ENCODE results near the gene PRKCA. TPM values are rescaled to one million over a fixed set of nuclear protein-coding genes. Genes with fewer than 3 reads are reported as not detected.
A peak's percentile ranks its signal among the peaks of the same experiment; 100 is the strongest.

Gene PRKCA
- total RNA-seq, 1 experiment from 2014 or later = 29.5 TPM

DNA sequence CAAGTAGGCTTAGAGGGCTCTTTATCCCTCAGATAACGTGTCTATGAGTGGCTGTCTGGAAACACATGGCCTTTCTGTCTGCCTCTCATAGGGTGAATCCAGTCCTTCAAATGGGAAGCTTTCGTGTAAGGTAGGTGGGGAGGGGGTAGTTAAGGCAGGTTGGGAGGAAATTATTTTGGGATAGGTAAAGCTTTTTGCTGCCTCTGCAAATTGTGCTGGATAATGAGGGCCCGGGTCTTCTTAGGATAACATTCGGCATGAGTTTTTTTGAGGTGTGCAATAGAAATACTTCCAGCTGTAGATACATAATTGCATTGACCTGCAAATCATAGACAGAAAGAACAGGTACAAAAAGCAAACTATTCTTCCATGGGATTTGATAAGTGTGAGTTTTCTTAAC is 189.7 kb downstream of the PRKCA start:
- TF ChIP-seq, protein P1, sequence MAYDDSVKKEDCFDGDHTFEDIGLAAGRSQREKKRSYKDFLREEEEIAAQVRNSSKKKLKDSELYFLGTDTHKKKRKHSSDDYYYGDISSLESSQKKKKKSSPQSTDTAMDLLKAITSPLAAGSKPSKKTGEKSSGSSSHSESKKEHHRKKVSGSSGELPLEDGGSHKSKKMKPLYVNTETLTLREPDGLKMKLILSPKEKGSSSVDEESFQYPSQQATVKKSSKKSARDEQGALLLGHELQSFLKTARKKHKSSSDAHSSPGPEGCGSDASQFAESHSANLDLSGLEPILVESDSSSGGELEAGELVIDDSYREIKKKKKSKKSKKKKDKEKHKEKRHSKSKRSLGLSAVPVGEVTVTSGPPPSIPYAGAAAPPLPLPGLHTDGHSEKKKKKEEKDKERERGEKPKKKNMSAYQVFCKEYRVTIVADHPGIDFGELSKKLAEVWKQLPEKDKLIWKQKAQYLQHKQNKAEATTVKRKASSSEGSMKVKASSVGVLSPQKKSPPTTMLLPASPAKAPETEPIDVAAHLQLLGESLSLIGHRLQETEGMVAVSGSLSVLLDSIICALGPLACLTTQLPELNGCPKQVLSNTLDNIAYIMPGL (CRISPR knock-in tag; IDR thresholded peaks at IDR 0.05) = no peak
- TF ChIP-seq CREM (CRISPR knock-in tag; IDR thresholded peaks at IDR 0.05) (no peak), RELA (CRISPR knock-in tag; IDR thresholded peaks at IDR 0.05; ENCODE audit: borderline replicate concordance) (no peak), HMGA2 (CRISPR knock-in tag; IDR thresholded peaks at IDR 0.05) (no peak), ZNF232 (CRISPR knock-in tag; IDR thresholded peaks at IDR 0.05) (no peak), ZBTB21 (CRISPR knock-in tag; IDR thresholded peaks at IDR 0.05; ENCODE audit: borderline replicate concordance) (no peak), TCF7 (CRISPR knock-in tag; IDR thresholded peaks at IDR 0.05; ENCODE audit: low read depth) (no peak), MYBL2 (CRISPR knock-in tag; IDR thresholded peaks at IDR 0.05) (no peak), TP53 (CRISPR knock-in tag; IDR thresholded peaks at IDR 0.05) (no peak), CREB1 (CRISPR knock-in tag; IDR thresholded peaks at IDR 0.05) (no peak), ZNF671 (CRISPR knock-in tag; IDR thresholded peaks at IDR 0.05) (no peak), JAZF1 (CRISPR knock-in tag; IDR thresholded peaks at IDR 0.05) (no peak)
- TF ChIP-seq, protein P2, sequence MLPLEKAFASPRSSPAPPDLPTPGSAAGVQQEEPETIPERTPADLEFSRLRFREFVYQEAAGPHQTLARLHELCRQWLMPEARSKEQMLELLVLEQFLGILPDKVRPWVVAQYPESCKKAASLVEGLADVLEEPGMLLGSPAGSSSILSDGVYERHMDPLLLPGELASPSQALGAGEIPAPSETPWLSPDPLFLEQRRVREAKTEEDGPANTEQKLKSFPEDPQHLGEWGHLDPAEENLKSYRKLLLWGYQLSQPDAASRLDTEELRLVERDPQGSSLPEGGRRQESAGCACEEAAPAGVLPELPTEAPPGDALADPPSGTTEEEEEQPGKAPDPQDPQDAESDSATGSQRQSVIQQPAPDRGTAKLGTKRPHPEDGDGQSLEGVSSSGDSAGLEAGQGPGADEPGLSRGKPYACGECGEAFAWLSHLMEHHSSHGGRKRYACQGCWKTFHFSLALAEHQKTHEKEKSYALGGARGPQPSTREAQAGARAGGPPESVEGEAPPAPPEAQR (CRISPR knock-in tag; IDR thresholded peaks at IDR 0.05) = no peak
- TF ChIP-seq, protein P3, sequence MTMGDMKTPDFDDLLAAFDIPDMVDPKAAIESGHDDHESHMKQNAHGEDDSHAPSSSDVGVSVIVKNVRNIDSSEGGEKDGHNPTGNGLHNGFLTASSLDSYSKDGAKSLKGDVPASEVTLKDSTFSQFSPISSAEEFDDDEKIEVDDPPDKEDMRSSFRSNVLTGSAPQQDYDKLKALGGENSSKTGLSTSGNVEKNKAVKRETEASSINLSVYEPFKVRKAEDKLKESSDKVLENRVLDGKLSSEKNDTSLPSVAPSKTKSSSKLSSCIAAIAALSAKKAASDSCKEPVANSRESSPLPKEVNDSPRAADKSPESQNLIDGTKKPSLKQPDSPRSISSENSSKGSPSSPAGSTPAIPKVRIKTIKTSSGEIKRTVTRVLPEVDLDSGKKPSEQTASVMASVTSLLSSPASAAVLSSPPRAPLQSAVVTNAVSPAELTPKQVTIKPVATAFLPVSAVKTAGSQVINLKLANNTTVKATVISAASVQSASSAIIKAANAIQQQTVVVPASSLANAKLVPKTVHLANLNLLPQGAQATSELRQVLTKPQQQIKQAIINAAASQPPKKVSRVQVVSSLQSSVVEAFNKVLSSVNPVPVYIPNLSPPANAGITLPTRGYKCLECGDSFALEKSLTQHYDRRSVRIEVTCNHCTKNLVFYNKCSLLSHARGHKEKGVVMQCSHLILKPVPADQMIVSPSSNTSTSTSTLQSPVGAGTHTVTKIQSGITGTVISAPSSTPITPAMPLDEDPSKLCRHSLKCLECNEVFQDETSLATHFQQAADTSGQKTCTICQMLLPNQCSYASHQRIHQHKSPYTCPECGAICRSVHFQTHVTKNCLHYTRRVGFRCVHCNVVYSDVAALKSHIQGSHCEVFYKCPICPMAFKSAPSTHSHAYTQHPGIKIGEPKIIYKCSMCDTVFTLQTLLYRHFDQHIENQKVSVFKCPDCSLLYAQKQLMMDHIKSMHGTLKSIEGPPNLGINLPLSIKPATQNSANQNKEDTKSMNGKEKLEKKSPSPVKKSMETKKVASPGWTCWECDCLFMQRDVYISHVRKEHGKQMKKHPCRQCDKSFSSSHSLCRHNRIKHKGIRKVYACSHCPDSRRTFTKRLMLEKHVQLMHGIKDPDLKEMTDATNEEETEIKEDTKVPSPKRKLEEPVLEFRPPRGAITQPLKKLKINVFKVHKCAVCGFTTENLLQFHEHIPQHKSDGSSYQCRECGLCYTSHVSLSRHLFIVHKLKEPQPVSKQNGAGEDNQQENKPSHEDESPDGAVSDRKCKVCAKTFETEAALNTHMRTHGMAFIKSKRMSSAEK (CRISPR knock-in tag; IDR thresholded peaks at IDR 0.05; ENCODE audit: borderline replicate concordance) = no peak
- TF ChIP-seq, protein P4, sequence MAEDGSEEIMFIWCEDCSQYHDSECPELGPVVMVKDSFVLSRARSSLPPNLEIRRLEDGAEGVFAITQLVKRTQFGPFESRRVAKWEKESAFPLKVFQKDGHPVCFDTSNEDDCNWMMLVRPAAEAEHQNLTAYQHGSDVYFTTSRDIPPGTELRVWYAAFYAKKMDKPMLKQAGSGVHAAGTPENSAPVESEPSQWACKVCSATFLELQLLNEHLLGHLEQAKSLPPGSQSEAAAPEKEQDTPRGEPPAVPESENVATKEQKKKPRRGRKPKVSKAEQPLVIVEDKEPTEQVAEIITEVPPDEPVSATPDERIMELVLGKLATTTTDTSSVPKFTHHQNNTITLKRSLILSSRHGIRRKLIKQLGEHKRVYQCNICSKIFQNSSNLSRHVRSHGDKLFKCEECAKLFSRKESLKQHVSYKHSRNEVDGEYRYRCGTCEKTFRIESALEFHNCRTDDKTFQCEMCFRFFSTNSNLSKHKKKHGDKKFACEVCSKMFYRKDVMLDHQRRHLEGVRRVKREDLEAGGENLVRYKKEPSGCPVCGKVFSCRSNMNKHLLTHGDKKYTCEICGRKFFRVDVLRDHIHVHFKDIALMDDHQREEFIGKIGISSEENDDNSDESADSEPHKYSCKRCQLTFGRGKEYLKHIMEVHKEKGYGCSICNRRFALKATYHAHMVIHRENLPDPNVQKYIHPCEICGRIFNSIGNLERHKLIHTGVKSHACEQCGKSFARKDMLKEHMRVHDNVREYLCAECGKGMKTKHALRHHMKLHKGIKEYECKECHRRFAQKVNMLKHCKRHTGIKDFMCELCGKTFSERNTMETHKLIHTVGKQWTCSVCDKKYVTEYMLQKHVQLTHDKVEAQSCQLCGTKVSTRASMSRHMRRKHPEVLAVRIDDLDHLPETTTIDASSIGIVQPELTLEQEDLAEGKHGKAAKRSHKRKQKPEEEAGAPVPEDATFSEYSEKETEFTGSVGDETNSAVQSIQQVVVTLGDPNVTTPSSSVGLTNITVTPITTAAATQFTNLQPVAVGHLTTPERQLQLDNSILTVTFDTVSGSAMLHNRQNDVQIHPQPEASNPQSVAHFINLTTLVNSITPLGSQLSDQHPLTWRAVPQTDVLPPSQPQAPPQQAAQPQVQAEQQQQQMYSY (CRISPR knock-in tag; IDR thresholded peaks at IDR 0.05) = no peak
- Mint-ChIP-seq H3K27me3 (ENCODE audit: low read depth) (no peaks in the 10 kb centered on the region), H3K4me3 (no peak overlapping the region), H3K9me3 (no peaks in the 10 kb centered on the region), H3K27ac (no peak overlapping the region), H3K4me1 (peaks cover 45% of the 10 kb centered on the region), H3K36me3 (no peaks in the 10 kb centered on the region)
- DNase-seq (ENCODE audit: low spot score) (no peak), ATAC-seq (no peak)
- ChIA-PET POLR2A (no interaction called here), CTCF (interaction anchor here (1.0 to 1.5 kb wide), 2 partner anchors 11 to 75 kb away, joined by 3 read pairs; no protein-coding TSS in a partner anchor)

DNA sequence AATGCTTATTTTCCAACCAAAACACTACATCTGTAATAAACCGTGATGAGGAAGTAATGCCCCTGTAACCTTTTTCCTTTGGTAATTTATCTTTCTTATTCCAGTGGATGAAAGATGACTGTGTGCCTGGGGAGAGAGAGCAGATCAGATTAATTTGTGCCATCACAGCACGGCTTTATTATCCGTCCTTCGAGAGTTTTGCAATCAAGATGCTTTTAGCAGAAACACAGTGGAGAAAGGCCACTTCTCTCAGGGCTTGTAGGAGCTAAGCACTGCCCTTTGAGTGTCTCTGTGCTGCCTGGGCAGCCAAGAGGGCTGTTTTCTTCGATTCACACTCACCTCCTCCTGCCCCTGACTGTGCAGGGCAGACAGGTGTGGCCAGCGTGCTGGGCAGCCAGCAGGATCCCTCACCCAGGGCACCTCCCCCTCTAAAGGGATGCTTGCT is 190.2 kb downstream of the PRKCA start:
- peak; percentile 68 for ATAC-seq
- Mint-ChIP-seq H3K9me3 (no peaks in the 10 kb centered on the region), H3K4me3 (no peak overlapping the region), H3K27ac (no peak overlapping the region; the same call in 1 of the 2 replicates), H3K27me3 (ENCODE audit: low read depth) (no peaks in the 10 kb centered on the region), H3K4me1 (peaks cover 46% of the 10 kb centered on the region), H3K36me3 (no peaks in the 10 kb centered on the region)
- no peak for DNase-seq (ENCODE audit: low spot score)
- no peak for TF ChIP-seq SMAD3 (CRISPR knock-in tag; IDR thresholded peaks at IDR 0.05; ENCODE audit: borderline replicate concordance)
- TF ChIP-seq, protein P5, sequence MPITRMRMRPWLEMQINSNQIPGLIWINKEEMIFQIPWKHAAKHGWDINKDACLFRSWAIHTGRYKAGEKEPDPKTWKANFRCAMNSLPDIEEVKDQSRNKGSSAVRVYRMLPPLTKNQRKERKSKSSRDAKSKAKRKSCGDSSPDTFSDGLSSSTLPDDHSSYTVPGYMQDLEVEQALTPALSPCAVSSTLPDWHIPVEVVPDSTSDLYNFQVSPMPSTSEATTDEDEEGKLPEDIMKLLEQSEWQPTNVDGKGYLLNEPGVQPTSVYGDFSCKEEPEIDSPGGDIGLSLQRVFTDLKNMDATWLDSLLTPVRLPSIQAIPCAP (CRISPR knock-in tag; IDR thresholded peaks at IDR 0.05) = no peak
- no peak for TF ChIP-seq RELA (CRISPR knock-in tag; IDR thresholded peaks at IDR 0.05; ENCODE audit: borderline replicate concordance)
- TF ChIP-seq ZNF423 (CRISPR knock-in tag; IDR thresholded peaks at IDR 0.05) = peak; percentile 79
- TF ChIP-seq TCF7 (CRISPR knock-in tag; IDR thresholded peaks at IDR 0.05; ENCODE audit: low read depth) = no peak
- TF ChIP-seq, protein P6, sequence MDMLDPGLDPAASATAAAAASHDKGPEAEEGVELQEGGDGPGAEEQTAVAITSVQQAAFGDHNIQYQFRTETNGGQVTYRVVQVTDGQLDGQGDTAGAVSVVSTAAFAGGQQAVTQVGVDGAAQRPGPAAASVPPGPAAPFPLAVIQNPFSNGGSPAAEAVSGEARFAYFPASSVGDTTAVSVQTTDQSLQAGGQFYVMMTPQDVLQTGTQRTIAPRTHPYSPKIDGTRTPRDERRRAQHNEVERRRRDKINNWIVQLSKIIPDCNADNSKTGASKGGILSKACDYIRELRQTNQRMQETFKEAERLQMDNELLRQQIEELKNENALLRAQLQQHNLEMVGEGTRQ (CRISPR knock-in tag; IDR thresholded peaks at IDR 0.05) = no peak
- TF ChIP-seq ZNF219 (CRISPR knock-in tag; IDR thresholded peaks at IDR 0.05; ENCODE audit: borderline replicate concordance) = no peak
- TF ChIP-seq ZNF121 (CRISPR knock-in tag; IDR thresholded peaks at IDR 0.05) = peak; percentile 100
- TF ChIP-seq HMGA2 (CRISPR knock-in tag; IDR thresholded peaks at IDR 0.05) = no peak
- POLR2A ChIA-PET = no interaction called here
- CTCF ChIA-PET = interaction anchor here (1.5 kb wide), 1 partner anchor 74 kb away, joined by 3 read pairs; no protein-coding TSS in a partner anchor

All from WTC11 (cell line).